ENCODE data around the gene ABLIM1. TPM values are rescaled to one million over a fixed set of nuclear protein-coding genes. Genes with fewer than 3 reads are reported as not detected.

The ABLIM1 gene
- polyA plus RNA-seq, 2 donors, result 104 to 121 TPM

DNA sequence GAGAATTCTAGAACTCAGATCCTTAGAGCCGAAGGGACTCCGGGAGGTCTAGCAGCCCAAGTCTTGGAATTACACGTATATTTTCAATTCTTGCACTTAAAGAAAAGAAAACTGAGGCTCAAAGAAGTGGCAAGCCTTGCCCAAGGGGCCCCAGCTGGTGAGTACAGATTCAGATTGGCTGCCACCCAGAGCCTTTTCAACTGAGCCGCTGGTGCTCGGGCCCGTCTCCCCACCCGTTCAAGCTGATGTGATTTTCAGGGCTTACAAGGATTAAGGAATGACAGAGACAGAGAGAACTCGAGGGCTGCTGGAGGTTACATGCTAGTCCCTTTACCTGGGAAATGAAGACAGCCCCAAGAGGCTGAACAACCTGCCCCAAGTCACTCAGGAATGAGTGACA, 117.8 kb downstream of the ABLIM1 start:
- no peak overlapping the region for H3K4me3 ChIP-seq (ENCODE audit: low read depth in 1 of 2, low read length in 2 of 2)
- no peaks in the 10 kb centered on the region for H3K36me3 ChIP-seq (ENCODE audit: control insufficient read depth in 2 of 2, insufficient read depth in 2 of 2, low read length in 1 of 2)
- peaks cover 0 to 23% of the 10 kb centered on the region in 2 donors for H3K4me1 ChIP-seq (ENCODE audit: control insufficient read depth in 2 of 2, insufficient read depth in 2 of 2, low read length in 1 of 2)
- H3K27me3 ChIP-seq (ENCODE audit: control insufficient read depth in 1 of 2, insufficient read depth in 2 of 2, low read length in 2 of 2), result no peaks in the 10 kb centered on the region
- no peaks in the 10 kb centered on the region for H3K9me3 ChIP-seq (ENCODE audit: control insufficient read depth in 2 of 2, insufficient read depth in 1 of 2, low read depth in 1 of 2, low read length in 1 of 2)
- H3K27ac ChIP-seq (ENCODE audit: low read depth in 2 of 2, low read length in 1 of 2), result peak overlapping the region; percentile 86 to 97
- WGBS, 2 donors, result 40 to 63% methylated on average over 8 of the region's 8 CpGs

DNA sequence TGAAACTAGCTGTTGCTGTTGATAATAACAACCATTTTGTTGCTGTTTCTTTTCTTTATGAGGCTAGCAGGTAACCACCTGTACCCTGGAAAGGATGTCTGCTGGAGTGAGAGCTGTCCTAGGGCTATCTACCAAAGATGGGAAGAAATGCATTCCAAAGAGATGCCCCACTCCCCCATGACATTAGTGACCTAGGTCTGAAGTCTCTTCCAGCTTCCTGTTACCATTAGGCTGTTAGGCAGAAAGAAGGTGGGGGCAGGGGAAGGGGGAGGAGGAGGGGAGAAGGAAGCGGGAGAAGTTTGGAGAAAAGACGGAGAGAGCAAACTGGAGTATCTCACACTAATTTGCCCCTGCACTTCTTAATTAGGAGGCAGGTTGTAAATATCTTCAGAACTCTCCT, 118.5 kb downstream of the ABLIM1 start:
- H3K4me1 ChIP-seq (ENCODE audit: control insufficient read depth in 2 of 2, insufficient read depth in 2 of 2, low read length in 1 of 2), result peaks cover 0 to 23% of the 10 kb centered on the region in 2 donors
- WGBS, 2 donors, result 92 to 94% methylated on average over 2 of the region's 2 CpGs
- H3K36me3 ChIP-seq (ENCODE audit: control insufficient read depth in 2 of 2, insufficient read depth in 2 of 2, low read length in 1 of 2), result no peaks in the 10 kb centered on the region
- H3K4me3 ChIP-seq (ENCODE audit: low read depth in 1 of 2, low read length in 2 of 2), result no peak overlapping the region
- H3K9me3 ChIP-seq (ENCODE audit: control insufficient read depth in 2 of 2, insufficient read depth in 1 of 2, low read depth in 1 of 2, low read length in 1 of 2), result no peaks in the 10 kb centered on the region
- no peaks in the 10 kb centered on the region for H3K27me3 ChIP-seq (ENCODE audit: control insufficient read depth in 1 of 2, insufficient read depth in 2 of 2, low read length in 2 of 2)
- peak overlapping the region in 1 of 2 donors; percentile 52 for H3K27ac ChIP-seq (ENCODE audit: low read depth in 2 of 2, low read length in 1 of 2)

DNA sequence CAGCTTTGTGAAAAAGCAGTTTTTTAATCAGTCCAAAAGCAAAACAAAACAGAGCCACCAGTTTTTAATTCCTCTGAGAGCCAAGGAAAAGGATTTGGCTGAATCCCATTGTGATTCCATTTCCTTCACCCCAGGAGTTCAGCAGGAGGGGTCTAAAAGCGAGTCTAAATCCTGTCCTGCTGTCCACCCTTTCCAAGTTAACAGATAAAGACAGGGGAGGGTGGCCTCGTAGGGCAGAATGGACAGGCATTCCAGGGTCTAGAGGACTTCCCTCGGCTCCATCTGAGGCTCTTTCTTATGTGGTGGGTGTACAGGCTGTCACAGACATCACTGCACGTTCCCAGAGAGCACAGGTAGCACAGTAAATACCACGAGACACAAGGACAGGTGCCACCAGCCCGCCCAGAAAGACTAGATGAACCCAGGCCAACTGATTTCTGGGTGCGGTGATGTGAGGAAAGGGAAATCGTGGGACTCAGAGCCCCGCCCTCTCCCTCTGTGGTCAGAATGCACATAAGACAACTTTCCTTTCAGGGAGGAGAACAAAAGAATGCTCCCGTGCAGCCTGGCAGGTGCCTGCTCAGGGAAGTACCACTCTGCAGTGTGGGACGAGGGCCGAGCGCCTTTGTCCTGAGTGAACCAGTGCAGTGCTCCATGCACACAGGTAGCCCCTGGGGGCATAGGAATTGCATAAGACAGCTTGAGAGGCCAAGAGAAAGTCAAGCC, 119.7 kb downstream of the ABLIM1 start:
- 41% methylated on average over 13 of the region's 13 CpGs for WGBS, 2 donors
- Histone ChIP-seq H3K9me3 (ENCODE audit: control insufficient read depth in 2 of 2, insufficient read depth in 1 of 2, low read depth in 1 of 2, low read length in 1 of 2) (no peaks in the 10 kb centered on the region), H3K27ac (ENCODE audit: low read depth in 2 of 2, low read length in 1 of 2) (peak overlapping the region; percentile 68 to 92), H3K4me3 (ENCODE audit: low read depth in 1 of 2, low read length in 2 of 2) (no peak overlapping the region), H3K27me3 (ENCODE audit: control insufficient read depth in 1 of 2, insufficient read depth in 2 of 2, low read length in 2 of 2) (no peaks in the 10 kb centered on the region), H3K36me3 (ENCODE audit: control insufficient read depth in 2 of 2, insufficient read depth in 2 of 2, low read length in 1 of 2) (no peaks in the 10 kb centered on the region), H3K4me1 (ENCODE audit: control insufficient read depth in 2 of 2, insufficient read depth in 2 of 2, low read length in 1 of 2) (peaks cover 0 to 15% of the 10 kb centered on the region in 2 donors)

DNA sequence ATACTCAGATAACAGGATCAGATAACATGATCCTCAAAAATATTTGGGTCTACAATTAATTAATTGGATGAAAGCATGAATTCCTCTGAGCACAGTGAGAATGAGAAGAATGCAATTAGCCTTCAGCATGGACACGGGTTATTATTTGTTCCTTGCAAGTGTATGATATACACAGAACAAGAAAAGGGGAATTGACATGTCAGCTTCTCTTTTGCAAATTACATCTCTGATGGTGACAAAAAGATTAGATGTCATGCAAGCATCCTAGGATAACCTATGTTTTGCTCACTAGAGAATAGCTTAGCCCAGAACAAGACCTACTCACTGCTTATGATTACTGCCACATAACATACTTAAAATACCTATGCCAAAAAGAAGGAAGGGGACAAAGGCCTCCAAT, 120.3 kb downstream of the ABLIM1 start:
- Histone ChIP-seq H3K36me3 (ENCODE audit: control insufficient read depth in 2 of 2, insufficient read depth in 2 of 2, low read length in 1 of 2) (no peaks in the 10 kb centered on the region), H3K27ac (ENCODE audit: low read depth in 2 of 2, low read length in 1 of 2) (no peak overlapping the region), H3K4me3 (ENCODE audit: low read depth in 1 of 2, low read length in 2 of 2) (no peak overlapping the region), H3K9me3 (ENCODE audit: control insufficient read depth in 2 of 2, insufficient read depth in 1 of 2, low read depth in 1 of 2, low read length in 1 of 2) (no peaks in the 10 kb centered on the region), H3K4me1 (ENCODE audit: control insufficient read depth in 2 of 2, insufficient read depth in 2 of 2, low read length in 1 of 2) (peaks cover 0 to 14% of the 10 kb centered on the region in 2 donors), H3K27me3 (ENCODE audit: control insufficient read depth in 1 of 2, insufficient read depth in 2 of 2, low read length in 2 of 2) (no peaks in the 10 kb centered on the region)
- WGBS, 2 donors, result 82 to 85% methylated on average over 1 of the region's 1 CpG

DNA sequence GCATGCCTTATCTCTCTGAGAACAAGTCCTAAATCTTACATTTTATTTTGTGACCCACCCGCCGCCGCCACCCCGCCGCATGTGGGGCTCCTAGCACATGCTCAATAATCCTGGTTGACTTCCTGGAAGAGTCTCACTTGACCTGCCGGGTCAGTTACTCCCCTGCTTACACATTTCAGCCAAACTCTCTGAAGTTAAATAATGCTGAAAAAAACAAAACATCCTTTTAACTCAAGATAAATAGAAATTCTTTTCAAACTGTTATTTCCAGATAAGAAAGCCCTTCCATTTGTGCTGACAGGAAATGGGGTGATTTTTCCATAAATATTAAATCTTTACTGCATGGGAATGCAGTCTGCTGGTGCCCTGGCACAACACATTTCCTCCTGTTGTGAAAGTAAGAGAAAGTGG, 123.5 kb downstream of the ABLIM1 start:
- no peaks in the 10 kb centered on the region for H3K9me3 ChIP-seq (ENCODE audit: control insufficient read depth in 2 of 2, insufficient read depth in 1 of 2, low read depth in 1 of 2, low read length in 1 of 2)
- no peak overlapping the region for H3K27ac ChIP-seq (ENCODE audit: low read depth in 2 of 2, low read length in 1 of 2)
- H3K4me1 ChIP-seq (ENCODE audit: control insufficient read depth in 2 of 2, insufficient read depth in 2 of 2, low read length in 1 of 2), result peaks cover 0 to 4% of the 10 kb centered on the region in 2 donors
- whole genome bisulfite sequencing, 2 donors, result 76 to 87% methylated on average over 6 of the region's 6 CpGs
- H3K36me3 ChIP-seq (ENCODE audit: control insufficient read depth in 2 of 2, insufficient read depth in 2 of 2, low read length in 1 of 2), result no peaks in the 10 kb centered on the region
- H3K4me3 ChIP-seq (ENCODE audit: low read depth in 1 of 2, low read length in 2 of 2), result no peak overlapping the region
- H3K27me3 ChIP-seq (ENCODE audit: control insufficient read depth in 1 of 2, insufficient read depth in 2 of 2, low read length in 2 of 2), result no peaks in the 10 kb centered on the region

DNA sequence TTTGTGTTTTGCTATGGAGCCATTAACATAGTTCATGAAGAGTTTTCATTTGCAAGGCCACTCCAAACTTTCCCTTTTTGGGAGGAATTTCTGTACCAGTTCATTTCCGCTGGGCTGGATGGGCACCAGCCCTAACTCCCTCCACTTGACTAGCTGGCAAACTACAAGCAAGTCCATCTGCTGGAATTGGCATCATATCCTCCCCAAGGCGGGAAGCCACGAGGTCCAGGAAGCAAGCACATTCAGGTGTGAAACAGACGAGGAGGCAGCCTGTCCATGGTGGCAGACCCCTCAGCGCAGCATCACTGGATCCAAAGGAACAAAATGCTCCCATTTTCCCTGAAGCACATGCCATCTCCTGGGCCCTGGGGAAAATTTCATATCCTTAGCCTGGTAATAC, 125.8 kb downstream of the ABLIM1 start:
- no peaks in the 10 kb centered on the region for H3K9me3 ChIP-seq (ENCODE audit: control insufficient read depth in 2 of 2, insufficient read depth in 1 of 2, low read depth in 1 of 2, low read length in 1 of 2)
- no peaks in the 10 kb centered on the region for H3K27me3 ChIP-seq (ENCODE audit: control insufficient read depth in 1 of 2, insufficient read depth in 2 of 2, low read length in 2 of 2)
- H3K36me3 ChIP-seq (ENCODE audit: control insufficient read depth in 2 of 2, insufficient read depth in 2 of 2, low read length in 1 of 2), result no peaks in the 10 kb centered on the region
- H3K27ac ChIP-seq (ENCODE audit: low read depth in 2 of 2, low read length in 1 of 2), result no peak overlapping the region
- H3K4me1 ChIP-seq (ENCODE audit: control insufficient read depth in 2 of 2, insufficient read depth in 2 of 2, low read length in 1 of 2), result no peaks in the 10 kb centered on the region
- 94% methylated on average over 5 of the region's 5 CpGs for WGBS, 2 donors
- no peak overlapping the region for H3K4me3 ChIP-seq (ENCODE audit: low read depth in 1 of 2, low read length in 2 of 2)

DNA sequence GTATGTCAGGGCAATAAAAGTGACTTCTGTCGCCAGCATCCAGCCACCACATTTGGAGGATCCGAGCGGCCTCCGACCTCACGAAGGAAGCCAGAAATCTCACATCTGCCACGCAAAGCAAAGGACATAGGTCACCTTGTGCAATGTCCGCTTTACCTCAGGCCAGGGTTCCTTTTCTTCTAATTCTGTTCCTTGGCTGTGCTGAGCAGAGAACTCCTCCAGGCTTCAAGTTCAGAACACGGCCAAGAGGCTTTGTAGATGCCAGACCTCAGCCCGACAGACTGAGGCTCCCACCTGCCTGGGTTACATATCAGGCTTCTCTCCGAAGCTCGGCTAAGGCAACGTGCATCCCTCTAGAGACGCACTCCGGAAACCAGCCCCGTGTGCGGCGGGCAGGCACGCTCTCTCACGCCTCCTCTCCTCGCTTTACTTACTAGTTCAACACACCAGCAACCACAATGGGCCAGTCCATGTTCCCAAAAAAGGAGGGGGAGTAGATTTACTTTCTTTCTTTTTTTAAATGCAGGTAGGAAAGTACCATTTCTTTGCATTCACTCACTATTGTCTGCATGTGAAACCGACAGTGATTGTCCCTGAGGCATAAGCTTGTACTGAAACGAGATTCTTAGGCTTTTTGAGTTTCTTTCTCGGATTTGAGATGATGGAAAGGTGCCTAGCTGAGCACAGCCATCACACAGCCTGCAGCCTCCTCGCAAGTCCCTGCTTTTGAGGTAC, 131.4 kb downstream of the ABLIM1 start:
- Histone ChIP-seq H3K27ac (ENCODE audit: low read depth in 2 of 2, low read length in 1 of 2) (peak overlapping the region; percentile 92 to 95), H3K4me3 (ENCODE audit: low read depth in 1 of 2, low read length in 2 of 2) (peak overlapping the region; percentile 61 to 71), H3K36me3 (ENCODE audit: control insufficient read depth in 2 of 2, insufficient read depth in 2 of 2, low read length in 1 of 2) (no peaks in the 10 kb centered on the region), H3K9me3 (ENCODE audit: control insufficient read depth in 2 of 2, insufficient read depth in 1 of 2, low read depth in 1 of 2, low read length in 1 of 2) (no peaks in the 10 kb centered on the region), H3K4me1 (ENCODE audit: control insufficient read depth in 2 of 2, insufficient read depth in 2 of 2, low read length in 1 of 2) (peaks cover 0 to 10% of the 10 kb centered on the region in 2 donors), H3K27me3 (ENCODE audit: control insufficient read depth in 1 of 2, insufficient read depth in 2 of 2, low read length in 2 of 2) (no peaks in the 10 kb centered on the region)
- 3 to 5% methylated on average over 24 of the region's 24 CpGs for WGBS, 2 donors

DNA sequence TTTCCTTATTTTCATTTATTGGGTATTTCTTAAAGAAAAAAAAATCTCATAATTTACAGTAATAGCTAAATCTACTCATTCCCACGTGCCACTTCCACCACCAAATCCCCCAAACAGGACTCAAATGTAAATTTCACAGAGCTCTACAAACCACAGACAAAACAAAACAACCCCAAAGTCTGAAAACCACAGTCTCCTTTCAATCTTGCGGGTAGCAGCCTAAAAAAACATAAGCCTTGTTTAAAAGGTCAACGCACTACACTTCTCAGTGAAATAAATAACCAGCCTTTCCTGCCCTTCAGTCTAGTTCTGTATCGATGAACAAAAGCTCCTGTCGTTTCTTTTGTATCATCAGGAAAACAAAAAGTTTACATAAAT, 132.0 kb downstream of the ABLIM1 start:
- no peaks in the 10 kb centered on the region for H3K36me3 ChIP-seq (ENCODE audit: control insufficient read depth in 2 of 2, insufficient read depth in 2 of 2, low read length in 1 of 2)
- H3K4me1 ChIP-seq (ENCODE audit: control insufficient read depth in 2 of 2, insufficient read depth in 2 of 2, low read length in 1 of 2), result peaks cover 0 to 10% of the 10 kb centered on the region in 2 donors
- H3K27ac ChIP-seq (ENCODE audit: low read depth in 2 of 2, low read length in 1 of 2), result peak overlapping the region; percentile 92 to 95
- no peaks in the 10 kb centered on the region for H3K9me3 ChIP-seq (ENCODE audit: control insufficient read depth in 2 of 2, insufficient read depth in 1 of 2, low read depth in 1 of 2, low read length in 1 of 2)
- WGBS, 2 donors, result 6 to 8% methylated on average over 5 of the region's 5 CpGs
- H3K4me3 ChIP-seq (ENCODE audit: low read depth in 1 of 2, low read length in 2 of 2), result peak overlapping the region; percentile 61 to 71
- no peaks in the 10 kb centered on the region for H3K27me3 ChIP-seq (ENCODE audit: control insufficient read depth in 1 of 2, insufficient read depth in 2 of 2, low read length in 2 of 2)

DNA sequence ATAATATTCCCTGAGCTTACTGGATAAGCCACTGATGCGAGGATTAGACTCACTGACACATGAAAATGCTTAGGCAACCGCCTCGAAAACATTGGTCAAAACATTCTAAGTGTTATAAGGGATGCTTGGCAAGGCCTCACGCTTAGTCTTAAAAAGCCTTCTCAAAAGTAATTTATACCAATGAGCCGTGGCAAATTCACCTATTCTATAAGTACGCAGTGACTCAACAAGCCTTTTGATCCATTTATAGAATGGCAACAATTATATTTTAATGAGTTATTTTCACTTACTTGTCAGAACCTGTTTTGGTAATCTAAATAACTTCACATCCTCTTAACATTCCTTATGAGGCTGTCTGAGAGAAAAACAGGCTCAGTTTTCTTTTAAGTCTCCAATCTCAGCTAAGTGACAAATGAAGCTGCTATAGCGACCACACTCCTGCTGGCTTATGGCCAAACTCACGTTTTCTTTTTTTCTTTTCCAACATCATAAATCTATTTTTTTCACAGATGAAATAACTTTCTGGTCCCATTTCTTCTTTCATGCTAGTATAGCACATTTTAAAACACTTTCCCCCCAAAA, 132.6 kb downstream of the ABLIM1 start:
- Histone ChIP-seq H3K4me1 (ENCODE audit: control insufficient read depth in 2 of 2, insufficient read depth in 2 of 2, low read length in 1 of 2) (peaks cover 0 to 10% of the 10 kb centered on the region in 2 donors), H3K9me3 (ENCODE audit: control insufficient read depth in 2 of 2, insufficient read depth in 1 of 2, low read depth in 1 of 2, low read length in 1 of 2) (no peaks in the 10 kb centered on the region), H3K27me3 (ENCODE audit: control insufficient read depth in 1 of 2, insufficient read depth in 2 of 2, low read length in 2 of 2) (no peaks in the 10 kb centered on the region), H3K4me3 (ENCODE audit: low read depth in 1 of 2, low read length in 2 of 2) (peak overlapping the region; percentile 42 to 71), H3K36me3 (ENCODE audit: control insufficient read depth in 2 of 2, insufficient read depth in 2 of 2, low read length in 1 of 2) (no peaks in the 10 kb centered on the region), H3K27ac (ENCODE audit: low read depth in 2 of 2, low read length in 1 of 2) (peak overlapping the region; percentile 40 to 93)
- WGBS, 2 donors, result 20 to 32% methylated on average over 8 of the region's 8 CpGs

All from esophagus (tissue), 2 donors.